H9 (cell line): ENCODE measurements around the gene MFN2. TPM values are rescaled to one million over a fixed set of nuclear protein-coding genes. Genes with fewer than 3 reads are reported as not detected.
A peak's percentile ranks its signal among the peaks of the same experiment; 100 is the strongest.

Experiments used
- DNase-seq: peaks from one replicate; pipeline ENCODE4 v3.0.0-alpha.2; 2017
- H2AFZ ChIP-seq: one replicate; pipeline ENCODE4 v1.6.1; 2013; ENCODE audit warnings: mild to moderate bottlenecking, low read length, control low read depth, moderate library complexity
- H2AK5ac ChIP-seq: 2 replicates; pipeline ENCODE4 v1.6.1; 2013; ENCODE audit warnings: low read length, control low read depth, mixed read lengths; ENCODE audit not compliant: insufficient read length
- H2BK120ac ChIP-seq: one replicate; pipeline ENCODE4 v1.6.1; 2013; ENCODE audit warnings: low read depth, mild to moderate bottlenecking, low read length, control low read depth, inconsistent platforms; ENCODE audit not compliant: poor library complexity, severe bottlenecking
- H2BK12ac ChIP-seq: 2 replicates; pipeline ENCODE4 v1.6.1; 2013; ENCODE audit warnings: low read length, control low read depth, mixed read lengths, low read depth; ENCODE audit not compliant: insufficient read length
- H2BK15ac ChIP-seq: 2 replicates; pipeline ENCODE4 v1.6.1; 2013; ENCODE audit warnings: low read depth, low read length, control low read depth
- H2BK20ac ChIP-seq: one replicate; pipeline ENCODE4 v1.6.1; 2013; ENCODE audit warnings: low read depth, mild to moderate bottlenecking, low read length, control low read depth, inconsistent platforms; ENCODE audit not compliant: poor library complexity, severe bottlenecking
- H2BK5ac ChIP-seq: 2 replicates; pipeline ENCODE4 v1.6.1; 2013; ENCODE audit warnings: low read length, control low read depth, mixed read lengths; ENCODE audit not compliant: insufficient read length
- H3K14ac ChIP-seq: 2 replicates; pipeline ENCODE4 v1.6.1; 2013; ENCODE audit warnings: low read length, control low read depth; ENCODE audit not compliant: insufficient read depth
- H3K18ac ChIP-seq: 2 replicates; pipeline ENCODE4 v1.6.1; 2013; ENCODE audit warnings: low read depth, mild to moderate bottlenecking, mixed read lengths, low read length, control low read depth; ENCODE audit not compliant: insufficient read length
- H3K23ac ChIP-seq: 2 replicates; pipeline ENCODE4 v1.6.1; 2013; ENCODE audit warnings: low read length, control low read depth, mixed read lengths, low read depth; ENCODE audit not compliant: insufficient read length
- H3K23me2 ChIP-seq: 2 replicates; pipeline ENCODE4 v1.6.1; 2013; ENCODE audit warnings: low read depth, mild to moderate bottlenecking, mixed read lengths, low read length, control low read depth; ENCODE audit not compliant: insufficient read length, poor library complexity, severe bottlenecking
- H3K27ac ChIP-seq: 2 replicates; pipeline ENCODE4 v1.5.1; 2013; ENCODE audit warnings: low read length, control low read depth, mixed read lengths, low read depth; ENCODE audit not compliant: insufficient read length
- H3K27me3 ChIP-seq: 2 replicates; pipeline ENCODE4 v1.6.1; 2013; ENCODE audit warnings: low read length, control low read depth, inconsistent platforms; ENCODE audit not compliant: insufficient read depth
- H3K4ac ChIP-seq: 2 replicates; pipeline ENCODE4 v1.6.1; 2013; ENCODE audit warnings: low read depth, mild to moderate bottlenecking, control low read depth, inconsistent platforms, low read length, moderate library complexity
- H3K4me1 ChIP-seq: 2 replicates; pipeline ENCODE4 v1.6.1; 2013; ENCODE audit warnings: low read length, control low read depth, inconsistent platforms; ENCODE audit not compliant: insufficient read depth
- H3K4me2 ChIP-seq: 2 replicates; pipeline ENCODE4 v1.6.1; 2013; ENCODE audit warnings: low read length, control low read depth, mixed read lengths; ENCODE audit not compliant: insufficient read length, insufficient read depth
- H3K56ac ChIP-seq: 2 replicates; pipeline ENCODE4 v1.6.1; 2013; ENCODE audit warnings: low read depth, mild to moderate bottlenecking, mixed read lengths, low read length, control low read depth; ENCODE audit not compliant: insufficient read length
- H3K79me1 ChIP-seq: 2 replicates; pipeline ENCODE4 v1.6.1; 2013; ENCODE audit warnings: low read depth, mild to moderate bottlenecking, moderate library complexity, low read length, control low read depth, inconsistent platforms; ENCODE audit not compliant: insufficient read depth, poor library complexity, severe bottlenecking
- H3K79me2 ChIP-seq: 2 replicates; pipeline ENCODE4 v1.6.1; 2013; ENCODE audit warnings: low read length, control low read depth, inconsistent platforms; ENCODE audit not compliant: insufficient read depth
- H3K9ac ChIP-seq: 2 replicates; pipeline ENCODE4 v1.6.1; 2013; ENCODE audit warnings: low read length, control low read depth, mixed read lengths; ENCODE audit not compliant: insufficient read length; ENCODE audit errors: extremely low read depth
- H3K9me3 ChIP-seq: one replicate; pipeline ENCODE4 v1.6.1; 2013; ENCODE audit warnings: low read depth, low read length, inconsistent platforms; ENCODE audit not compliant: control insufficient read depth
- H3T11ph ChIP-seq: one replicate; pipeline ENCODE4 v1.6.1; 2013; ENCODE audit warnings: mild to moderate bottlenecking, low read length, control low read depth, inconsistent platforms
- H4K20me1 ChIP-seq: one replicate; pipeline ENCODE4 v1.6.1; 2013; ENCODE audit not compliant: control insufficient read depth, insufficient read length, insufficient read depth
- H4K5ac ChIP-seq: 2 replicates; pipeline ENCODE4 v1.6.1; 2013; ENCODE audit warnings: low read depth, mild to moderate bottlenecking, mixed read lengths, low read length, control low read depth; ENCODE audit not compliant: insufficient read length
- H4K8ac ChIP-seq: replicated peaks from 2 replicates; pipeline ENCODE4 v1.6.1; 2013; ENCODE audit warnings: low read length, control low read depth, mixed read lengths, low read depth; ENCODE audit not compliant: insufficient read length
- H4K91ac ChIP-seq: 2 replicates; pipeline ENCODE4 v1.6.1; 2013; ENCODE audit warnings: low read depth, mild to moderate bottlenecking, moderate library complexity, mixed read lengths, low read length, control low read depth; ENCODE audit not compliant: insufficient read length
- H3K27ac Mint-ChIP-seq, 3 experiments: 2 replicates in 2 of 3; 3 replicates in 1 of 3; pipeline ENCODE4 v1.8.0; 2020 to 2021; ENCODE audit warnings: mixed read lengths in 3 of 3, mild to moderate bottlenecking in 1 of 3, moderate library complexity in 1 of 3
- H3K27me3 Mint-ChIP-seq: 2 replicates; pipeline ENCODE4 v1.8.0; 2021; ENCODE audit warnings: low read depth, mild to moderate bottlenecking, moderate library complexity, mixed read lengths
- H3K36me3 Mint-ChIP-seq, 3 experiments: 2 replicates in 2 of 3; 3 replicates in 1 of 3; pipeline ENCODE4 v1.8.0; 2020 to 2021; ENCODE audit warnings: low read depth in 3 of 3, mixed read lengths in 3 of 3; ENCODE audit not compliant: insufficient read depth in 1 of 3
- H3K4me1 Mint-ChIP-seq, 2 experiments: 2 replicates each; pipeline ENCODE4 v1.8.0; 2020; ENCODE audit warnings: mixed read lengths in 2 of 2
- H3K4me3 Mint-ChIP-seq, 2 experiments: 2 replicates in 1 of 2; 3 replicates in 1 of 2; pipeline ENCODE4 v1.8.0; 2020 to 2021; ENCODE audit warnings: mild to moderate bottlenecking in 2 of 2, mixed read lengths in 2 of 2, moderate library complexity in 1 of 2
- H3K9me3 Mint-ChIP-seq, 2 experiments: 2 replicates in 1 of 2; 3 replicates in 1 of 2; pipeline ENCODE4 v1.8.0; 2020; ENCODE audit warnings: mild to moderate bottlenecking in 2 of 2, mixed read lengths in 2 of 2, moderate library complexity in 1 of 2
- WGBS: extraction: QIAGEN DNeasy Blood & Tissue Kit; methylation state at CpG from one replicate; pipeline ENCODE4 v1.1.7; 2013; ENCODE audit warnings: missing lambda C conversion rate, low lambda C conversion rate, mixed read lengths; ENCODE audit not compliant: insufficient read length; ENCODE audit errors: extremely low coverage; 5-methylcytosine and 5-hydroxymethylcytosine counted together
- total RNA-seq: library from RNA; stranded (reverse); gene quantifications from 2 replicates; pipeline ENCODE4 v1.2.1, GENCODE V29; 2021
- TF ChIP-seq, protein P1 (sequence below): fragments of 200-600 bp; sonication (generic); conservative IDR thresholded peaks from 3 replicates; pipeline ENCODE4 v1.8.0; 2021; ENCODE audit warnings: antibody characterized with exemption, mild to moderate bottlenecking

MFN2 gene
- total RNA-seq, 1 experiment from 2014 or later, result 61.4 TPM

DNA sequence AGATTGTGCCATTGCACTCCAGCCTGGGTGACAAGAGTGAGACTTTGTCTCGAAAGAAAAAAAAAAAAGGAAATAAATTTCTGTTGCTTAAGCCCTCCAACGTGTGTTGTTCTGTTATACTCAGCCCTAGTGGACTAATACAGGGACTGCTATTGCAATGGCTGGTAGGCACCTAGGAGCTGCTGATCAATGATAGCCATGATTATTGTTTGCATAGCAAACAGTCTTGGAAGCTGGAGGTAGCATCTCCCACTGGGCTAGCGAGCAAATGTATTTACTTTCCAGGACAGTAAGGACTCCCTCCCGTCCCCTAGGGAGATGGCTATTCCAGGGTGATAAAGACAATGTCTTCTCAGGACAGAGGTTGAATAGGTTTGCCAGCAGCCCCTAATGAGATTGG is 69.4 kb downstream of the MFN2 start:
- no peaks in the 10 kb centered on the region for H3K79me2 ChIP-seq
- H2AK5ac ChIP-seq, result no peak overlapping the region
- H3K27ac ChIP-seq, result no peak overlapping the region
- Mint-ChIP-seq H3K27ac (no peak overlapping the region), H3K4me1 (peaks cover 13 to 19% of the 10 kb centered on the region in 2 experiments), H3K27me3 (peaks cover 10% of the 10 kb centered on the region), H3K9me3 (no peaks in the 10 kb centered on the region), H3K4me3 (no peak overlapping the region), H3K36me3 (no peaks in the 10 kb centered on the region; a peak in 1 of 7 replicates)
- H3K4me2 ChIP-seq, result no peak overlapping the region
- H3K14ac ChIP-seq, result no peak overlapping the region
- H3K23ac ChIP-seq, result no peak overlapping the region
- peaks cover 2% of the 10 kb centered on the region for H4K20me1 ChIP-seq
- no peak overlapping the region for H2BK15ac ChIP-seq
- H4K8ac ChIP-seq, result no peak overlapping the region
- no peak overlapping the region for H2BK20ac ChIP-seq
- H3K9ac ChIP-seq, result no peak overlapping the region
- no peak overlapping the region for H4K5ac ChIP-seq
- H3K9me3 ChIP-seq, result no peaks in the 10 kb centered on the region
- no peaks in the 10 kb centered on the region for H3K23me2 ChIP-seq
- H2BK120ac ChIP-seq, result no peak overlapping the region
- DNase-seq, result no peak
- H3K27me3 ChIP-seq, result no peaks in the 10 kb centered on the region
- TF ChIP-seq, protein P1, sequence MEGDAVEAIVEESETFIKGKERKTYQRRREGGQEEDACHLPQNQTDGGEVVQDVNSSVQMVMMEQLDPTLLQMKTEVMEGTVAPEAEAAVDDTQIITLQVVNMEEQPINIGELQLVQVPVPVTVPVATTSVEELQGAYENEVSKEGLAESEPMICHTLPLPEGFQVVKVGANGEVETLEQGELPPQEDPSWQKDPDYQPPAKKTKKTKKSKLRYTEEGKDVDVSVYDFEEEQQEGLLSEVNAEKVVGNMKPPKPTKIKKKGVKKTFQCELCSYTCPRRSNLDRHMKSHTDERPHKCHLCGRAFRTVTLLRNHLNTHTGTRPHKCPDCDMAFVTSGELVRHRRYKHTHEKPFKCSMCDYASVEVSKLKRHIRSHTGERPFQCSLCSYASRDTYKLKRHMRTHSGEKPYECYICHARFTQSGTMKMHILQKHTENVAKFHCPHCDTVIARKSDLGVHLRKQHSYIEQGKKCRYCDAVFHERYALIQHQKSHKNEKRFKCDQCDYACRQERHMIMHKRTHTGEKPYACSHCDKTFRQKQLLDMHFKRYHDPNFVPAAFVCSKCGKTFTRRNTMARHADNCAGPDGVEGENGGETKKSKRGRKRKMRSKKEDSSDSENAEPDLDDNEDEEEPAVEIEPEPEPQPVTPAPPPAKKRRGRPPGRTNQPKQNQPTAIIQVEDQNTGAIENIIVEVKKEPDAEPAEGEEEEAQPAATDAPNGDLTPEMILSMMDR, result peak; percentile 45; the same call in 2 of the 3 replicates
- WGBS, result no CpG with 5 or more reads among the region's 4 CpGs
- H3K4ac ChIP-seq, result no peak overlapping the region
- no peak overlapping the region for H2BK5ac ChIP-seq
- no peak overlapping the region for H3T11ph ChIP-seq
- H3K4me1 ChIP-seq, result no peaks in the 10 kb centered on the region
- no peak overlapping the region for H2AFZ ChIP-seq
- H3K79me1 ChIP-seq, result no peaks in the 10 kb centered on the region
- no peak overlapping the region for H3K18ac ChIP-seq
- H3K56ac ChIP-seq, result no peak overlapping the region
- H2BK12ac ChIP-seq, result no peak overlapping the region
- H4K91ac ChIP-seq, result no peak overlapping the region
